Measurements from ENCODE around the gene E4F1. TPM values are rescaled to one million over a fixed set of nuclear protein-coding genes. Genes with fewer than 3 reads are reported as not detected.

The E4F1 gene
- total RNA-seq, 1 donor from 2014 or later: 33.7 TPM

DNA sequence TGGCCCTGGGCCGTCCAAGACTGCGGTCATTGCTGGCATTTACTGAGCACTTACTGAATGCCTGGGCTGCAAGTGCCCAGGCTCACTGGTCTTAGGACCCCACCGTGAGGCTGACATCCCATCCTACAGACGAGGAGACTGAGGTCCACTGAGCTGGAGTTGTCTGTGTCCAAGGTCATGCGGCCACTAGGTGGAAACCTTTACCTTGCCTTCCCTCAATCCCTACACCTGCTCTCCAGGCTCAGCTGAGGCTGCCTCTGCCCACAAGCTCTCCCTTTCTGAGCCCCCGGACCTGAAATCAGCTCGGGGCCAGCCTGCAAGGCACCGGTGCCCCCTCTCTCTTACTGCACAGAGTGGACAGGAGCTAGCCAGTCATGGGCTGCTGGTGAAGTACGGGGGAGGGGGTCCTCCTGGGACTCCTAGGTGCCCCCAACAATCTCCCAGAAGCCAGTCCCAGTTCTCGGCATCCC, 28.5 kb upstream of the E4F1 start:
- no peak for DNase-seq (ENCODE audit: low read depth)
- TF ChIP-seq, protein P1, sequence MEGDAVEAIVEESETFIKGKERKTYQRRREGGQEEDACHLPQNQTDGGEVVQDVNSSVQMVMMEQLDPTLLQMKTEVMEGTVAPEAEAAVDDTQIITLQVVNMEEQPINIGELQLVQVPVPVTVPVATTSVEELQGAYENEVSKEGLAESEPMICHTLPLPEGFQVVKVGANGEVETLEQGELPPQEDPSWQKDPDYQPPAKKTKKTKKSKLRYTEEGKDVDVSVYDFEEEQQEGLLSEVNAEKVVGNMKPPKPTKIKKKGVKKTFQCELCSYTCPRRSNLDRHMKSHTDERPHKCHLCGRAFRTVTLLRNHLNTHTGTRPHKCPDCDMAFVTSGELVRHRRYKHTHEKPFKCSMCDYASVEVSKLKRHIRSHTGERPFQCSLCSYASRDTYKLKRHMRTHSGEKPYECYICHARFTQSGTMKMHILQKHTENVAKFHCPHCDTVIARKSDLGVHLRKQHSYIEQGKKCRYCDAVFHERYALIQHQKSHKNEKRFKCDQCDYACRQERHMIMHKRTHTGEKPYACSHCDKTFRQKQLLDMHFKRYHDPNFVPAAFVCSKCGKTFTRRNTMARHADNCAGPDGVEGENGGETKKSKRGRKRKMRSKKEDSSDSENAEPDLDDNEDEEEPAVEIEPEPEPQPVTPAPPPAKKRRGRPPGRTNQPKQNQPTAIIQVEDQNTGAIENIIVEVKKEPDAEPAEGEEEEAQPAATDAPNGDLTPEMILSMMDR (conservative IDR thresholded peaks at IDR 0.05; ENCODE audit: low read depth, low read length): peak; percentile 62
- H3K4me3 ChIP-seq (ENCODE audit: low read depth, low read length): no peak overlapping the region

DNA sequence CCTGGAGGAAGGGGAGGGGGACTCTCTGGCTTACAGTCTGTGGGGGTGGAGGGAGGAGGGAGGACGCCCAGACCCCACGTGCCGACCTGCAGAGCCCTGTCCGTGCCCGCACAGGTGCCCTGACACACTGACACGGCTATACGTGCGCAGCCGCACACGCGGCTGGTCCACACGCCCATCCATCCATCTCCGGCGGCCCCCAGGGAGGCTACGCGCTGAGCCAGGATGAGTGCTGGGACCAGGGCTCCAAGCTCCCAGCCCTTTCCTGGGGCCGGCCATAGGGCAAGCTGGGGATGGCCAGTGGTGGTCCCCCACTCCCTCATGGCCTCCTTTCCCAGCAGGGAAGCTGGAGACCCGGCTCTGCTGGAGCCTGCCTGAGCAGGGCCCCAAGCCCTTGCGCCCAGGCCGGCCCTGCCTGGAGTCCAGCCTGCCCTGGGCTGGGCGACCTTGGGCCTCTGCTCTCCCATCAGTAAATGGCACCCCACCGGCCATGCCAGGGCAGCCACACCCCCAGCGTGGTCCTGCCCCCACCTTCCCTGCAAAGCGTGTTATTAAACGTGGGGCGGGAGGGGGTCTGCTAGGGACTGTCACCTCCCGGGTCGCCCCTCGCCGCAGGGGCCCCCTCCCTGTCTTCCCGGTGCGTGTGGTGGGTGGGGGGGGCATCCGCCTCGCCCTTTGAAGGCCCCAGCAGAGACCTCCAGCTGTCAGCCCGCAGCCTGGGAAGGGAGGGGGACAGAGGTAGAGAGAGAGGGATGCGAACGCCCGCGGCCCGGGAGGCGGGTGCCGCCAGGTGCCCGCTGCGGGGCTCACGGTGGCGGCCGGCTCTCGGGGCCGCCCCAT, 27.8 kb upstream of the E4F1 start:
- TF ChIP-seq, protein P1 (conservative IDR thresholded peaks at IDR 0.05; ENCODE audit: low read depth, low read length): no peak
- H3K4me3 ChIP-seq (ENCODE audit: low read depth, low read length): peak overlapping the region; percentile 14

DNA sequence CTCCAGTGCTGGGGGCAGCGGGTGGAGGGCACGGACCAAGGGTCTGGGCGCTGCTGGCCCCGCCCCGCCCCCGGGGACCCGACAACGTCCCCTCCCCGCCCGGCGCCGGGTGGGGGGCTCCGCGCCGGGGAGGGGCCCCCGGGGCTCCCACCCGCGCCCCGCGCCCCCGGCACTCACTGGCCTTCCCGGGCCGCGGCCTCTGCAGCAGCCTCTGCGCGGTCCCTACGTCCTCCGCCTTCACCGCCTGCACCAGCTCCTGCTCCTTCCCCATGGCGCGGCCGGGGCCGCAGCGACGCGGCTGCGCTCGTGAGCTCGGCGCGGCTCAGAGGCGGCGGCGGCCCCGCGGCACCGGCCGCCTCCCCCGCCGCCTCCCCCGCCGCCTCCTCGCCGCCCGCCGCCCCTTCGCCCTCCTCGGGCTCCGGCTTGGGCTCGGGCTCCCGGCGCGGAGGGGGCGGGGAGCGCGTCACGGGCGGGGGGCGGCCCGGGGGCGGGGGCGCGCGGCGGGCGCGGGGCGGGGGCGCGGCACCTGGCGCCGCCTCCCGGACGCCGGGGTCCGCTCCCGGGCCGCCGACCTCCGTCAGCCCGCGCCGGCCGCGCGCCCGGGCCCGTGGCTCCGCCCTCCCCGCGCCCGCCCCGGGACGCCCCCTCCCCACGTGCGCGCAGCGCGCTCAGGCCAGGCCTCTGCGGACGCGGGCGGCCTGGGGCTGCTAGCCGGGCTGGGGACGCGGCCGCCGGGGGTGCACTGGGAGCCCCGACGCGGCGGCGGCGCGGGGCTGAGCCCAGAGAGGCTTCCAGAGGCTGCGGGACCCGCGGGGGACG, 27.0 kb upstream of the E4F1 start, which contains the start of gene CASKIN1:
Gene CASKIN1 (minus strand): TSS at position 444 of the 819 bp plus-strand sequence. CDS start 173 bp downstream, at position 271.
- DNase-seq (ENCODE audit: low read depth): no peak
- H3K4me3 ChIP-seq (ENCODE audit: low read depth, low read length): peak within 1 kb of the TSS; percentile 16
- TF ChIP-seq, protein P1 (conservative IDR thresholded peaks at IDR 0.05; ENCODE audit: low read depth, low read length): no peak

More for the DNA sequence above, 27.8 kb upstream of the E4F1 start:
- DNase-seq (ENCODE audit: low read depth): no peak

DNA sequence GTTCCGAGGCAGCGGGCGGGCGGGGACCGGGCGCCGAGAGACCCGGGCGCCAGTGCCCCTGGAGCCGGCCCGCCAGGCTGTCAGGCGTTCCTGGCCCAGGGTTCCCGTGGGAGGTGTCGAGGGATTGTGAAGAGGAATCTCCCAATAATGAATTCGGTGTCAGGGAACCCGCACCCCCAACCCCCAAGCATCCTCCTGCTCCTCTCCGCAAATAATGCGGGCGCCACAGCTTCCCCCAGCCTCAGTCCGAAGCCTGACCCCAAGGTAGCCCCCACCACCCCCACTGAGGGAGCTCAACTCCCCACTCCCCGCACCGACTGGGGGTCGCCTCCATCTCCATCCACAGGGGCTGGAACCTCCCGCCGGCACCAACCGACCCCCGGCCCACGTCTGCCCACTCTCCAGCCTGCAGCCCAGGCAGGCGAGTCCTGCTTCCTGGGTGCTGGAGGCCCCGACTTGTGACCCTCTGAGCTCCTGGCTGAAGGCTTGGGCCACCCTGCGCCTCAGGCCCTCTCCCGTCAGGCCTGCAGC, 26.3 kb upstream of the E4F1 start:
- H3K4me3 ChIP-seq (ENCODE audit: low read depth, low read length): no peak overlapping the region
- TF ChIP-seq, protein P1 (conservative IDR thresholded peaks at IDR 0.05; ENCODE audit: low read depth, low read length): no peak
- no peak for DNase-seq (ENCODE audit: low read depth)

DNA sequence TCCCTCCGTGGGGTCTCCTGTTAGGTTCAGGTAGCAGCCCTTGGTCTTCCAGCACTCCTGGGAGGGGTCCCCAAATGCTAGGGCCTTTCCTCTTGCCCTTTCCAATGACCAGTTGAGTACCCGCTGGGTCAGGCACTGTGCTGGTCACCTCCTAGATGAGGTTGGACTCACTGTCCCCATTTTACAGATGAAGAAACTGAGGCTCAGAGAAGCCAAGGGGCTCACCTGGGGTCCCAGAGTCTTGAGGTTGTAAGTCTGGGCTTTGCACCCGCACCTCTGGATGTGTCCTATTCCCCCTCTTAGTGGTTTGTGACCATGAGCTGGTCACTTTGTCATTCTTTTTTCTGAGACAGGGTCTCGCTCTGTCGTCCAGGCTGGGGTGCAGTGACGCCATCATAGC, 25.6 kb upstream of the E4F1 start:
- TF ChIP-seq, protein P1 (conservative IDR thresholded peaks at IDR 0.05; ENCODE audit: low read depth, low read length): no peak
- no peak for DNase-seq (ENCODE audit: low read depth)
- H3K4me3 ChIP-seq (ENCODE audit: low read depth, low read length): no peak overlapping the region

DNA sequence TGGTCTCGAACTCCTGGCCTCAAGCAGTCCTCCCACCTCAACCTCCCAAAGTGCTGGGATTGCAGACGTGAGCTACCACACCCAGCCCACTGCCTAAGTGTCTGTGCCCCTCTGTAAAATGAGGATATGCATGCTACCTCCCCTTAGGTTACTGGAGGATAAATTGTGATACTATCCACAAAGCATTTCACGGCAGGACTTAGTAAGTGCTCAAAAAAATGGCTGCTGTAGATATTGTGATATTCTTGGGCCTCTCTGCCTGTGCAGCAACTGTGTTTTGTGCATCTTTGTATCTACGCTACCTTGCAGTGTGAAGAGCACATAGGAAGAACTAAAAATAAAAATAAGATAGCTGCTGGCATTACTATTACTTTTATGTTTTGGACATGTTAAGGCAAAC, 25.1 kb upstream of the E4F1 start:
- H3K4me3 ChIP-seq (ENCODE audit: low read depth, low read length): no peak overlapping the region
- no peak for DNase-seq (ENCODE audit: low read depth)
- TF ChIP-seq, protein P1 (conservative IDR thresholded peaks at IDR 0.05; ENCODE audit: low read depth, low read length): no peak

Measured in epithelial cell of proximal tubule (primary cell).